ENCODE data around the gene SERPINA4. TPM values are rescaled to one million over a fixed set of nuclear protein-coding genes. Genes with fewer than 3 reads are reported as not detected.

The SERPINA4 gene
- not detected in 2 replicates for total RNA-seq

DNA sequence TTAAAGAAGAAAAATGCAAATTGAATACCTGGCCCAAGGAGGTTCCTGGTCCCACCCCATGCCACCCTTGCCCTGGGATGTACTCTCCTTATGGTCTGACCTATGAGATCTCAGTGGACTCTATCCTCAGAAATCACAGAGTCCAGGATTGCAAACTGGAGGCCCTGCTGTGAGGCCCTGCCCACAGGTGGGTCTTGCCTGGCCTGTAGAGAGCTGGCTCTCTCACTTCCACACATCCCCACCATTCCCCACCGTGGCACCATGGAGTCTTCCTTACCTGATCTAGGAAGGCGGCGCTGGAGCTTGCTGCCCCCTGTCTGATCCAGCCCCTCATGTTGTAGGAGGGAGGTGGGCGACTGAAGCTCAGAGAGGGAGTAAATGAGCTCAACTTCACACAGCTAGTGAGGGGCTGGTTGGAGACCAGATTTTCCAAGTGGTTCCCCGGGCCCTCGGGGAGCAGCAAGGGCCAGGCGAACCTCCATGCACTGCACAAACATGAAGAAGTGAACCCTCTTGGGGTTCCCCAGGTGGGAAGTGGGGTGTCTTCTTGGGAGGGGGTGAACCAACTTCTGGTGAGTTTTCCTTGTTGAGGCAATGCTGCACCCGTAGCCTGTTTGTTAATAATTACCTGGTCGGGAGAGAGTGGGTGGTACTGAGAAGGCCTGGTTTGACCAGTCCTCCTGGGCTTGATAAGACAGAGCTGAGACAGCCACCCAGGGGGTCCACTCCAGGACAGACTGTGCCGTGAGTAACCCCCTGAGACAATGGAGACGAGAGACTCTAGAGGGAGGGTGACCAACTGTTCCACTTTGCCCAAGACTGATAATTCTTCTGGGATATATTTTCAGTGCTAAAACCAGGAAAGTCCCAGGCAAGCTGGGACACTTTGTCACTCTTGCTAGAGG, at the start of gene SERPINA4:
Gene SERPINA4, plus strand, starts transcription at position 692 of the 905 bp plus-strand sequence. CDS start 2,041 bp downstream, outside the sequence.

GRCh38 chr14:94581127-94581999, 20.1 kb downstream of the SERPINA4 start, which contains the start of gene SERPINA5:
Gene SERPINA5, plus strand, starts transcription at chr14:94581426. Its CDS starts 5,937 bp downstream, at chr14:94587363.

GRCh38 chr14:94612174-94612573, 50.9 kb downstream of the SERPINA4 start, which contains the start of gene SERPINA3:
Gene SERPINA3, plus strand, starts transcription at chr14:94612391. Its CDS starts 2,051 bp downstream, at chr14:94614442.

Other genes with a start within 250 kb of the SERPINA4 start
- gene SERPINA6, start 238.1 kb upstream of the SERPINA4 start, total RNA-seq, result not detected in 2 replicates
- gene SERPINA2, start 194.7 kb upstream of the SERPINA4 start, total RNA-seq, result not detected in 2 replicates
- gene SERPINA1, start 172.8 kb upstream of the SERPINA4 start, total RNA-seq, result under 0.01 TPM in 1 of 2 replicates, not detected in the other
- gene SERPINA11, start 108.6 kb upstream of the SERPINA4 start, total RNA-seq, result not detected in 2 replicates
- not detected in 2 replicates for gene SERPINA9, start 85.2 kb upstream of the SERPINA4 start, total RNA-seq
- gene SERPINA12, start 52.0 kb upstream of the SERPINA4 start, total RNA-seq, result not detected in 2 replicates
- not detected in 2 replicates for gene SERPINA5, start 20.0 kb downstream of the SERPINA4 start, total RNA-seq
- gene SERPINA3, start 50.9 kb downstream of the SERPINA4 start, total RNA-seq, result 8.0 and 10.5 TPM in 2 replicates
- gene GSC, start 208.7 kb downstream of the SERPINA4 start, total RNA-seq, result 0.71 and 2.7 TPM in 2 replicates